Mesenchymal stem cell (in vitro differentiated cells and primary cell): ENCODE results near the gene RACGAP1.
A peak's percentile ranks its signal among the peaks of the same experiment; 100 is the strongest.

ENCODE experiments used
- DNase-seq: peaks from one replicate; pipeline ENCODE4 v3.0.0-alpha.2; 2013
- H2AFZ ChIP-seq: one replicate; pipeline ENCODE4 v1.6.1; 2013; ENCODE audit warnings: low read depth, mild to moderate bottlenecking, control low read depth, inconsistent platforms, low read length, moderate library complexity
- H2AK5ac ChIP-seq: 2 replicates; pipeline ENCODE4 v1.6.1; 2013; ENCODE audit warnings: low read length, moderate library complexity, mild to moderate bottlenecking, inconsistent platforms; ENCODE audit not compliant: severe bottlenecking
- H2BK120ac ChIP-seq: one replicate; pipeline ENCODE4 v1.6.1; 2013; ENCODE audit warnings: low read depth, mild to moderate bottlenecking, inconsistent platforms, low read length, moderate library complexity
- H2BK12ac ChIP-seq, 2 experiments: one replicate each; pipeline ENCODE4 v1.6.1; 2013; ENCODE audit warnings: inconsistent platforms in 2 of 2, low read length in 2 of 2, mild to moderate bottlenecking in 2 of 2, moderate library complexity in 2 of 2, control low read depth in 1 of 2
- H2BK15ac ChIP-seq: one replicate; pipeline ENCODE4 v1.6.1; 2013; ENCODE audit warnings: mild to moderate bottlenecking, low read depth, inconsistent platforms; ENCODE audit not compliant: poor library complexity, severe bottlenecking
- H2BK5ac ChIP-seq: 2 replicates; pipeline ENCODE4 v1.6.1; 2013; ENCODE audit warnings: low read depth, mild to moderate bottlenecking, low read length, control low read depth, inconsistent platforms; ENCODE audit not compliant: poor library complexity, severe bottlenecking
- H3K14ac ChIP-seq, 2 experiments: one replicate each; pipeline ENCODE4 v1.6.1; 2013; ENCODE audit warnings: inconsistent platforms in 2 of 2, low read length in 2 of 2, control low read depth in 1 of 2, mild to moderate bottlenecking in 1 of 2, moderate library complexity in 1 of 2
- H3K18ac ChIP-seq, 2 experiments: one replicate each; pipeline ENCODE4 v1.6.1; 2013; ENCODE audit warnings: inconsistent platforms in 2 of 2, low read length in 2 of 2, control low read depth in 1 of 2, low read depth in 1 of 2, mild to moderate bottlenecking in 1 of 2
- H3K23ac ChIP-seq, 2 experiments: one replicate each; pipeline ENCODE4 v1.6.1; 2013; ENCODE audit warnings: inconsistent platforms in 2 of 2, low read length in 2 of 2, mild to moderate bottlenecking in 2 of 2, moderate library complexity in 2 of 2, control low read depth in 1 of 2
- H3K27ac ChIP-seq: 2 replicates; pipeline ENCODE4 v1.5.1; 2013; ENCODE audit warnings: mild to moderate bottlenecking, moderate library complexity, low read length, control low read depth, inconsistent platforms; ENCODE audit not compliant: poor library complexity, severe bottlenecking
- H3K27me3 ChIP-seq, 2 experiments: 2 replicates each; pipeline versions ENCODE4 v1.6.1 to v1.7.0; 2013; ENCODE audit warnings: low read length in 2 of 2, mild to moderate bottlenecking in 2 of 2, moderate library complexity in 2 of 2, control low read depth in 1 of 2, inconsistent platforms in 1 of 2; ENCODE audit not compliant: control insufficient read depth in 1 of 2, insufficient read depth in 1 of 2
- H3K36me3 ChIP-seq, 2 experiments: 2 replicates each; pipeline versions ENCODE4 v1.6.1 to v1.7.0; 2013; ENCODE audit warnings: low read length in 2 of 2, control low read depth in 1 of 2, inconsistent platforms in 1 of 2, low read depth in 1 of 2, mild to moderate bottlenecking in 1 of 2; ENCODE audit not compliant: insufficient read depth in 2 of 2, control insufficient read depth in 1 of 2
- H3K4ac ChIP-seq, 2 experiments: one replicate each; pipeline ENCODE4 v1.6.1; 2013; ENCODE audit warnings: inconsistent platforms in 2 of 2, low read length in 2 of 2, mild to moderate bottlenecking in 2 of 2, moderate library complexity in 2 of 2, control low read depth in 1 of 2, low read depth in 1 of 2
- H3K4me1 ChIP-seq: 2 replicates; pipeline ENCODE4 v1.6.1; 2013; ENCODE audit warnings: low read depth, low read length, control low read depth; ENCODE audit not compliant: control insufficient read depth, insufficient read depth
- H3K4me2 ChIP-seq: 2 replicates; pipeline ENCODE4 v1.6.1; 2013; ENCODE audit warnings: low read length, mild to moderate bottlenecking, inconsistent platforms; ENCODE audit not compliant: poor library complexity, severe bottlenecking
- H3K4me3 ChIP-seq, 2 experiments: 2 replicates each; pipeline versions ENCODE4 v1.5.1 to v1.7.0; 2013; ENCODE audit warnings: low read length in 2 of 2, mild to moderate bottlenecking in 2 of 2, control low read depth in 1 of 2, low read depth in 1 of 2; ENCODE audit not compliant: insufficient read depth in 1 of 2
- H3K79me1 ChIP-seq: replicated peaks from 2 replicates; pipeline ENCODE4 v1.6.1; 2013; ENCODE audit warnings: mild to moderate bottlenecking, control low read depth, low read length, inconsistent platforms; ENCODE audit not compliant: poor library complexity, severe bottlenecking
- H3K9ac ChIP-seq: 2 replicates; pipeline ENCODE4 v1.7.0; 2013; ENCODE audit warnings: mild to moderate bottlenecking, low read length, moderate library complexity
- H3K9me3 ChIP-seq: 2 replicates; pipeline ENCODE4 v1.7.0; 2013; ENCODE audit warnings: mild to moderate bottlenecking, low read length; ENCODE audit not compliant: control insufficient read depth
- H4K8ac ChIP-seq: one replicate; pipeline ENCODE4 v1.6.1; 2013; ENCODE audit warnings: inconsistent platforms, mild to moderate bottlenecking, low read length, moderate library complexity
- H4K91ac ChIP-seq: one replicate; pipeline ENCODE4 v1.6.1; 2013; ENCODE audit warnings: mild to moderate bottlenecking, low read length, inconsistent platforms
- WGBS: methylation state at CpG from one replicate; pipeline ENCODE4 v1.1.7; 2013; ENCODE audit warnings: mixed read lengths; 5-methylcytosine and 5-hydroxymethylcytosine counted together

The RACGAP1 gene

DNA sequence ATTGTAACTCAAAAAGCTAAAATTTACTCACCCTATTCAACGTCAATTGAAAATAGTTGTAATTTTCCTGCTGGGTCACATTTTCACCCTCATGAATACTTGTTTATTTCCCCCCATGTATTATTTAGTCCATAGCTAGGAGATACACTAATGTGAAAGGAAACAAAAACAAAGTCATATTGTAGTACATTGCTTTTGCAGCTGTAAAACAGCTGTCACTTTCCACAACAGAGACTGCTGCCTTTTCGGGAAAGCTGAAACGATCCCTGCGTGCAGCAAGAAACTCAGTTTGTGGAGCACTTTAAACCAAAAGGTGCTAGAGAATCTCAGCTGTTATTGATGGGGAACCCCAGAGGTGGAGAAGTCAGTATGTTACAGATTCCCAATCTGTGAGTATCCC lies 4.3 kb downstream of the RACGAP1 start:
- 86% methylated on average over 4 of the region's 4 CpGs for WGBS
- Histone ChIP-seq H3K27me3 (no peaks in the 10 kb centered on the region), H3K4me3 (peak overlapping the region in 1 of 2 experiments; percentile 55), H3K23ac (no peak overlapping the region), H4K8ac (no peak overlapping the region), H3K18ac (no peak overlapping the region), H4K91ac (no peak overlapping the region), H3K27ac (no peak overlapping the region), H2AK5ac (no peak overlapping the region), H3K4me1 (no peaks in the 10 kb centered on the region), H3K9me3 (no peaks in the 10 kb centered on the region), H2BK15ac (no peak overlapping the region), H3K36me3 (no peaks in the 10 kb centered on the region), H3K4me2 (no peak overlapping the region), H3K9ac (peak overlapping the region; percentile 62), H2BK12ac (no peak overlapping the region), H2AFZ (no peak overlapping the region), H2BK120ac (no peak overlapping the region), H3K4ac (no peak overlapping the region), H3K14ac (no peak overlapping the region), H2BK5ac (no peak overlapping the region), H3K79me1 (peaks cover 2% of the 10 kb centered on the region)
- DNase-seq: peak; percentile 18

- Histone ChIP-seq H3K14ac (no peak overlapping the region), H3K4me1 (no peaks in the 10 kb centered on the region), H2AFZ (no peak overlapping the region), H3K9me3 (no peaks in the 10 kb centered on the region), H2BK15ac (no peak overlapping the region), H3K36me3 (peaks cover under 1 to 2% of the 10 kb centered on the region in 2 experiments), H3K18ac (no peak overlapping the region), H2BK12ac (peak overlapping the region in 1 of 2 experiments; percentile 52), H3K27me3 (no peaks in the 10 kb centered on the region), H4K91ac (no peak overlapping the region), H3K4me2 (no peak overlapping the region), H4K8ac (no peak overlapping the region), H3K23ac (peak overlapping the region in 1 of 2 experiments; percentile 80), H2AK5ac (no peak overlapping the region), H3K4me3 (no peak overlapping the region), H3K79me1 (peaks cover 5% of the 10 kb centered on the region), H3K4ac (no peak overlapping the region), H3K9ac (no peak overlapping the region), H2BK5ac (no peak overlapping the region), H3K27ac (no peak overlapping the region), H2BK120ac (no peak overlapping the region)
- no peak for DNase-seq
- no CpG with 5 or more reads among the region's 2 CpGs for WGBS
Observed at GRCh38 chr12:50019524-50019923, 5.8 kb downstream of the RACGAP1 start.

DNA sequence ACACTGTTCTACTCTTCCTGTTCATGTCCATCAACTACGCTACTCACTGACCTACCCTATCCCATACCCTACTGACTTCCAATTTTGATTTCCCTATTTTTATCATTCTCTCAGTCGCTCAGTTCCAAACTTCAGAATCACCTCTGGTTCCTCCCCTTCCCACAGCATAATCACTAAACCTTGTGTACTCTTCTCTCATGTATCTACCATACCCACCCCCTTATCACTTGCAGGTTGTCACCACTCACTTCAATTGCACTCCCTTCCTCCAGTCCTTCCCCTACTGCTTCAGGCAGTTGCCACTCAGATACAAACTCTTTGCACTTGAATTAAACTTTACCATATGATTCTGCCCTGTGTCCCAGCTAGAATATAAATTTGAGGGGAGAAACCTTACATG lies 6.3 kb downstream of the RACGAP1 start:
- Histone ChIP-seq H2AFZ (no peak overlapping the region), H3K9ac (no peak overlapping the region), H2BK120ac (no peak overlapping the region), H3K4ac (peak overlapping the region in 1 of 2 experiments; percentile 26), H4K8ac (peak overlapping the region; percentile 57), H3K14ac (no peak overlapping the region), H3K27me3 (no peaks in the 10 kb centered on the region), H2AK5ac (peak overlapping the region; percentile 75), H3K36me3 (peaks cover 5% of the 10 kb centered on the region in 2 experiments), H3K27ac (no peak overlapping the region), H3K18ac (no peak overlapping the region), H2BK5ac (no peak overlapping the region), H2BK15ac (no peak overlapping the region), H3K4me3 (no peak overlapping the region), H3K4me2 (no peak overlapping the region), H3K23ac (no peak overlapping the region), H3K79me1 (peaks cover 9% of the 10 kb centered on the region), H4K91ac (no peak overlapping the region), H2BK12ac (peak overlapping the region in 1 of 2 experiments; percentile 63), H3K9me3 (no peaks in the 10 kb centered on the region), H3K4me1 (no peaks in the 10 kb centered on the region)
- WGBS: 98% methylated on average over 2 of the region's 2 CpGs
- no peak for DNase-seq

GRCh38 chr12:50018154-50018553 lies 7.1 kb downstream of the RACGAP1 start:
- Histone ChIP-seq H3K14ac (no peak overlapping the region), H2AK5ac (no peak overlapping the region), H2BK5ac (no peak overlapping the region), H3K27ac (no peak overlapping the region), H3K9ac (peak overlapping the region; percentile 90), H3K23ac (no peak overlapping the region), H3K4me1 (no peaks in the 10 kb centered on the region), H4K91ac (no peak overlapping the region), H4K8ac (no peak overlapping the region), H3K27me3 (no peaks in the 10 kb centered on the region), H2BK12ac (no peak overlapping the region), H2AFZ (no peak overlapping the region), H3K4ac (no peak overlapping the region), H3K9me3 (no peaks in the 10 kb centered on the region), H3K4me3 (no peak overlapping the region), H2BK15ac (no peak overlapping the region), H3K18ac (no peak overlapping the region), H3K79me1 (peaks cover 12% of the 10 kb centered on the region), H3K36me3 (peaks cover 5% of the 10 kb centered on the region in 2 experiments), H2BK120ac (no peak overlapping the region), H3K4me2 (no peak overlapping the region)
- peak; percentile 13 for DNase-seq
- WGBS: 96% methylated on average over 3 of the region's 3 CpGs
